Right lobe of liver (tissue), 6 donors: ENCODE data around the gene MTMR2. TPM values are rescaled to one million over a fixed set of nuclear protein-coding genes. Genes with fewer than 3 reads are reported as not detected.

Source experiments
- ATAC-seq, 4 donors: fragments of 200-7000 bp; cut with Tn5 transposase; one replicate each; pipeline ENCODE4 v1.9.1; 2020; ENCODE audit warnings: mild to moderate bottlenecking in 4 of 4, moderate library complexity in 4 of 4
- DNase-seq, 3 donors: peaks; one replicate each; pipeline ENCODE4 v3.0.0-alpha.2; 2020
- H3K27ac ChIP-seq, 3 donors: fragments of 200-600 bp; one replicate each; pipeline ENCODE4 v1.8.0; 2022
- H3K27me3 ChIP-seq, 2 donors: fragments of 200-600 bp; one replicate each; pipeline ENCODE4 v1.8.0; 2022
- H3K36me3 ChIP-seq, 4 donors: fragments of 200-600 bp; sonication (generic) in 1 of 4; one replicate each; pipeline versions ENCODE4 v1.5.1 to v1.8.0; 2017 to 2022; ENCODE audit warnings: control low read depth in 1 of 4
- H3K4me1 ChIP-seq, 4 donors: fragments of 200-600 bp; sonication (generic) in 1 of 4; one replicate each; pipeline versions ENCODE4 v1.5.1 to v1.8.0; 2017 to 2022; ENCODE audit warnings: control low read depth in 1 of 4
- H3K4me3 ChIP-seq, 3 donors: fragments of 200-600 bp; one replicate each; pipeline ENCODE4 v1.8.0; 2022
- H3K9me3 ChIP-seq, 4 donors: fragments of 200-600 bp; sonication (generic) in 1 of 4; one replicate each; pipeline versions ENCODE4 v1.5.1 to v1.8.0; 2017 to 2022; ENCODE audit warnings: control low read depth in 1 of 4
- CTCF ChIP-seq, 4 donors: fragments of 200-600 bp in 3 of 4; fragments of 450-650 bp in 1 of 4; IDR thresholded peaks; one replicate each; pipeline versions ENCODE4 v1.5.1 to v1.8.0; 2016 to 2022; ENCODE audit warnings: antibody characterized with exemption in 4 of 4, mild to moderate bottlenecking in 2 of 4
- POLR2A ChIP-seq: fragments of 450-650 bp; IDR thresholded peaks from one replicate; pipeline ENCODE4 v1.6.1; 2017; ENCODE audit warnings: antibody characterized with exemption, mild to moderate bottlenecking
- WGBS: methylation state at CpG from one replicate; pipeline ENCODE4 v1.1.6; 2018; ENCODE audit warnings: low coverage, low lambda C conversion rate; ENCODE audit not compliant: insufficient coverage; ENCODE audit errors: missing lambda C conversion rate; 5-methylcytosine and 5-hydroxymethylcytosine counted together
- intact Hi-C, 2 donors: fragments of 100-400 bp; cut with DNase I; formaldehyde crosslinking; loops; one replicate each; pipeline versions ENCODE4 v1.11.2 to v1.14.1; 2022
- total RNA-seq, 6 experiments: library from RNA; depleted of rRNA in 2 of 6; stranded (reverse); fragments of >200 nt in 2 of 6; fragmentation: NEBNext Ultra II Directional in 3 of 6; extraction: Animal tissue kit (Norgen Biotek cat#: 25700) in 3 of 6; gene quantifications; one replicate each; pipeline versions ENCODE4 v1.1.0 to v1.2.4, GENCODE V29; 2016 to 2023
- donor health status: DM: no; HTN: yes; CAD: no.
- donor health status: DM: no; HTN: no; CAD: no.
- donor health status: DM: no; HTN: no; CAD: no.
- donor health status: DM: no; HTN: yes; CAD: no.
- donor health status: DM: no; HTN: yes; CAD: no.

The MTMR2 gene
- total RNA-seq, 6 experiments from 2014 or later, result 1.7 to 8.7 (median 3.9) TPM

- no peak for ATAC-seq
- Histone ChIP-seq H3K4me1 (no peaks in the 10 kb centered on the region), H3K27ac (no peak overlapping the region), H3K4me3 (no peak overlapping the region), H3K36me3 (peaks cover 0 to 5% (median 0%) of the 10 kb centered on the region in 4 donors), H3K27me3 (no peaks in the 10 kb centered on the region), H3K9me3 (no peaks in the 10 kb centered on the region)
- WGBS, result 100% methylated on average over 1 of the region's 4 CpGs
- intact Hi-C loops, result no loop called here
- TF ChIP-seq POLR2A, result no peak
- no peak for DNase-seq
Measured at GRCh38 chr11:95888852-95889251, 35.1 kb downstream of the MTMR2 start.

GRCh38 chr11:95888439-95888838 is 35.5 kb downstream of the MTMR2 start:
- H3K36me3 ChIP-seq, result peaks cover 0 to 5% (median 0%) of the 10 kb centered on the region in 4 donors
- H3K27ac ChIP-seq, result no peak overlapping the region
- ATAC-seq, result no peak
- TF ChIP-seq POLR2A, result no peak
- no peak for TF ChIP-seq CTCF (IDR thresholded peaks at IDR 0.05)
- no peak for DNase-seq
- H3K4me1 ChIP-seq, result no peaks in the 10 kb centered on the region
- no peaks in the 10 kb centered on the region for H3K9me3 ChIP-seq
- no peaks in the 10 kb centered on the region for H3K27me3 ChIP-seq
- no peak overlapping the region for H3K4me3 ChIP-seq
- intact Hi-C loops, result no loop called here

- peaks cover 0 to 5% (median 0%) of the 10 kb centered on the region in 4 donors for H3K36me3 ChIP-seq
- 80% methylated on average over 1 of the region's 1 CpG for WGBS
- H3K27ac ChIP-seq, result no peak overlapping the region
- no peaks in the 10 kb centered on the region for H3K27me3 ChIP-seq
- H3K4me3 ChIP-seq, result no peak overlapping the region
- no peak for ATAC-seq
- intact Hi-C loops, result no loop called here
- no peak for TF ChIP-seq POLR2A
- TF ChIP-seq CTCF (IDR thresholded peaks at IDR 0.05), result no peak
- H3K9me3 ChIP-seq, result no peaks in the 10 kb centered on the region
- no peaks in the 10 kb centered on the region for H3K4me1 ChIP-seq
- no peak for DNase-seq
Measured at GRCh38 chr11:95886462-95886861, 37.4 kb downstream of the MTMR2 start.

- no peak overlapping the region for H3K4me3 ChIP-seq
- ATAC-seq (no peak), DNase-seq (no peak)
- no peak overlapping the region for H3K27ac ChIP-seq
- TF ChIP-seq POLR2A (no peak), CTCF (IDR thresholded peaks at IDR 0.05) (no peak)
- intact Hi-C loops, result no loop called here
- no peaks in the 10 kb centered on the region for H3K9me3 ChIP-seq
- H3K4me1 ChIP-seq, result no peaks in the 10 kb centered on the region
- H3K27me3 ChIP-seq, result no peaks in the 10 kb centered on the region
- peaks cover 0 to 5% (median 0%) of the 10 kb centered on the region in 4 donors for H3K36me3 ChIP-seq
- WGBS, result 95% methylated on average over 2 of the region's 2 CpGs
Measured at GRCh38 chr11:95884802-95885201, 39.1 kb downstream of the MTMR2 start.

- ATAC-seq, result no peak
- DNase-seq, result no peak
Measured at GRCh38 chr11:95884376-95884775, 39.5 kb downstream of the MTMR2 start.

More at GRCh38 chr11:95884376-95884775, 39.5 kb downstream of the MTMR2 start:
- 80% methylated on average over 1 of the region's 1 CpG for WGBS
- no peak overlapping the region for H3K4me3 ChIP-seq
- no peaks in the 10 kb centered on the region for H3K27me3 ChIP-seq
- no peak overlapping the region for H3K27ac ChIP-seq
- H3K36me3 ChIP-seq, result peaks cover 0 to 5% (median 0%) of the 10 kb centered on the region in 4 donors
- no peaks in the 10 kb centered on the region for H3K9me3 ChIP-seq
- no peak for TF ChIP-seq CTCF (IDR thresholded peaks at IDR 0.05)
- no peak for TF ChIP-seq POLR2A
- intact Hi-C loops, result no loop called here
- H3K4me1 ChIP-seq, result no peaks in the 10 kb centered on the region
